GM12891 (cell line): ENCODE results near the gene TRIM9.

Source experiments
- POLR2A ChIP-seq: IDR thresholded peaks from 2 replicates; pipeline ENCODE4 v1.6.1; 2011; ENCODE audit warnings: low read depth, low read length, control low read depth
- POLR2AphosphoS5 ChIP-seq: IDR thresholded peaks from 2 replicates; pipeline ENCODE4 v1.6.1; 2011; ENCODE audit warnings: low read depth, low read length, control low read depth
- TAF1 ChIP-seq: IDR thresholded peaks from 2 replicates; pipeline ENCODE4 v1.6.1; 2011; ENCODE audit warnings: low read depth, low read length, control low read depth

- TF ChIP-seq POLR2A (no peak), POLR2AphosphoS5 (no peak), TAF1 (no peak)
These were observed 109.0 kb downstream of the TRIM9 start for GRCh38 chr14:50985859-50986331.
